HG03095 (cell line): ENCODE results near the gene ZNF276.
"Not testable (repeated sequence)": the region's sequence is repeated elsewhere in the genome, so short reads cannot be mapped to it uniquely, and the experiment has no call there.

ENCODE experiments used
- ATAC-seq: cut with Tn5 transposase; IDR thresholded peaks from one replicate; pipeline ENCODE4 v1.9.1; 2021; ENCODE audit warnings: moderate library complexity; ENCODE audit not compliant: unreplicated experiment

The ZNF276 gene

GRCh38 chr16:89779909-89780305 is 58.6 kb downstream of the ZNF276 start:
- ATAC-seq = no peak

GRCh38 chr16:89782489-89782888 is 61.2 kb downstream of the ZNF276 start:
- ATAC-seq = no peak

DNA sequence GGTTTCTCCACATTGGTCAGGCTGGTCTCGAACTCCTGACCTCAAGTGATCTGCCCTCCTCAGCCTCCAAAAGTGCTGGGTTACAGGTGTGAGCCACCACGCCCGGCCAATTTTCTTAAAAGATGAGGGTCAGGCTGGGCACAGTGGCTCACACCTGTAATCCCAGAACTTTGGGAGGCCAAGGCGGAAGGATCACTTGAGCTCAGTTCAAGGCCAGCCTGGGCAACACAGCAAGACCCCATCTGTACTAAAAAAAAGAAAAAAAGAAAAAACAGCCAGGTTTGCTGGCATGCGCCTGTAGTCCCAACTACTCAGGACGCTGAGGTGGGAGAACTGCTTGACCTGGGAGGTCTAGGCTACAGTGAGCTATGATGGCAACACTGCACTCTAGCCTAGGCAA is 62.6 kb downstream of the ZNF276 start:
- ATAC-seq = not testable (repeated sequence)

- no peak for ATAC-seq
Measured at GRCh38 chr16:89784406-89784805, 63.1 kb downstream of the ZNF276 start.

GRCh38 chr16:89785523-89786155 is 64.3 kb downstream of the ZNF276 start:
- ATAC-seq = no peak

DNA sequence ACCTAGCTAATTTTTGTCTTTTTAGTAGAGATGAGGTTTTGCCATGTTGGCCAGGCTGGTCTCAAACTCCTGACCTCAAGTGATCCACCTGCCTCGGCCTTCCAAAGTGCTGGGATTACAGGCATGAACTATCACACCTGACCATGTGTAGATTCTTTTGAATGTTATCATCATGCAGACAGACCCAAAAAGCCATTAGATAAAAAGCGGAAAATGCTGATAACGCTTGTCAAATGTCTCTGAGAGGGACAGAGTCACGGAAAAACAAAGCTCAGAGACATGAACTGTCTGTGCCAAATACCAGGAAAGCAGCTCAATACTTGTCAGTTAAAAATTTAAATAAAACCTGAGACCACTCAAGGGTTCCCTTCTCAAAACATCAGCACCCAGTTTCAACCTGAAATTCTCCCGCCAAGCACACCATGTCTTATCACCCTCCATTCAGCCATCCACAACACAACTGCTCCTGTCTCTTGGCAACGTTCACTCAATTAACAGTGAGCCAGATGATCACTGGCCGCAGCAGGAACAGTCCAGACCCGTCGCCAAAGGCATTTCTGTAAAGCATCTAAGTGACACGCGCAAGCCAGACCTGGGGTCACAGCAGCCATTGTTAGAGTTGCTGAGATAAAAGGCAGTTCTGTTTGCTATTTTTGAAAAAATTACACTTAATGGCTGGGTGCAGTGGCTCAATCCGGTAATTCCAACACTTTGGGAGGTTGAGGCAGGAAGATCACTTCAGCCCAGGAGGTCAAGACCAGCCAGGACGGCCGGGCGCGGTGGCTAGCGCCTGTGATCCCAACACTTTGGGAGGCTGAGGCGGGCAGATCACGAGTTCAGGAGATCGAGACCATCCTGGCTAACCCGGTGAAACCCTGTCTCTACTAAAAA is 65.4 kb downstream of the ZNF276 start:
- no peak for ATAC-seq

DNA sequence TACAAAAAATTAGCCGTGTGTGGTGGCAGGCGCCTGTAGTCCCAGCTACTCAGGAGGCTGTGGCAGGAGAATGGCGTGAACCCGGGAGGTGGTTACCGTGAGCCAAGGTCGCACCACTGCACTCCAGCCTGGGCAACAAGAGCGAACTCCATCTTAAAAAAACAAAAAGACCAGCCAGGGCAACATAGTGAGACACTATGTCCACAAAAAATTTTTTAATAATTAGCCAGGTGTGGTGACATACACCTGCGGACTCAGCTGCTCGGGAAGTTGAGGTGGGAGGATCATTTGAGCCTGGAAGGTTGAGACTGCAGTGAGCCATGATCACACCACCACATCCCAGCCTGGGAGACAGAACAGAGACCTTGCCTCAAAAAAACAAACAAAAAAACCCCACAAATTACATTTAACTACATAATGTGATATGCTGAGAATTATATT is 66.0 kb downstream of the ZNF276 start:
- ATAC-seq = no peak
